ENCODE data around the gene CYP8B1. TPM values are rescaled to one million over a fixed set of nuclear protein-coding genes. Genes with fewer than 3 reads are reported as not detected.

The CYP8B1 gene
- total RNA-seq, 1 experiment from 2014 or later = not detected

DNA sequence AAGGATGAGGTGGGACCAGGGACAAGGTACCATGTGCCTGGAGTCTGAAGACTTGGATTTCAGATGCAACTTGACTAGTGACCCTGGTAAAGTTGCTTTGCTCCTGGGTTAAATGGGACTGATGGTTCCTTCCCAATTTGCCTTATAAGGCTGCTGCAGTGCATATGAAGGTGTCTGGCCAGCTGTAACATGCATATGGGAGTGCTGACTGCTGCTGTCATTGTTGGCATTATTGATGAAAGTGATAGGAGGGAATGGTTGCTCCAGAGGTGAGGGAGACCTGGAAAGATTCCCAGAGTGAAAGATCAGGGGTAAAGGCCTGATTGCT lies 20.5 kb downstream of the CYP8B1 start:
- no peaks in the 10 kb centered on the region for H3K36me3 ChIP-seq (ENCODE audit: control insufficient read depth, insufficient read depth, low read length)
- H3K27me3 Mint-ChIP-seq (ENCODE audit: insufficient read depth, unreplicated experiment) = peaks cover 7% of the 10 kb centered on the region
- DNase-seq = no peak
- peaks cover 6% of the 10 kb centered on the region for H3K4me1 Mint-ChIP-seq (ENCODE audit: low read depth, unreplicated experiment)
- H3K27me3 ChIP-seq (replicated peaks; ENCODE audit: control insufficient read depth, insufficient read depth, low read length) = no peaks in the 10 kb centered on the region
- no TSS peak for BruUV-seq (replicated peaks)
- TF ChIP-seq CTCF (IDR thresholded peaks at IDR 0.05; ENCODE audit: insufficient read depth in 1 of 2, low read depth in 1 of 2, low read length in 1 of 2, severe bottlenecking in 1 of 2, unreplicated experiment in 1 of 2) = no peak
- POLR2A ChIA-PET = no interaction called here
- no peaks in the 10 kb centered on the region for H3K36me3 Mint-ChIP-seq (ENCODE audit: insufficient read depth, unreplicated experiment)
- H3K27ac Mint-ChIP-seq (ENCODE audit: unreplicated experiment) = no peak overlapping the region
- no peaks in the 10 kb centered on the region for H3K9me3 Mint-ChIP-seq (ENCODE audit: unreplicated experiment)
- no peaks in the 10 kb centered on the region for H3K9me3 ChIP-seq
- intact Hi-C loops (cut with micrococcal nuclease; ENCODE audit: unreplicated experiment) = no loop called here
- H3K4me1 ChIP-seq = peaks cover 9% of the 10 kb centered on the region; the same call in 1 of the 2 replicates
- H3K4me3 ChIP-seq (ENCODE audit: low read depth, low read length) = no peak overlapping the region
- no peak overlapping the region for H3K4me3 Mint-ChIP-seq (ENCODE audit: unreplicated experiment)
- CTCF ChIA-PET = no interaction called here

DNA sequence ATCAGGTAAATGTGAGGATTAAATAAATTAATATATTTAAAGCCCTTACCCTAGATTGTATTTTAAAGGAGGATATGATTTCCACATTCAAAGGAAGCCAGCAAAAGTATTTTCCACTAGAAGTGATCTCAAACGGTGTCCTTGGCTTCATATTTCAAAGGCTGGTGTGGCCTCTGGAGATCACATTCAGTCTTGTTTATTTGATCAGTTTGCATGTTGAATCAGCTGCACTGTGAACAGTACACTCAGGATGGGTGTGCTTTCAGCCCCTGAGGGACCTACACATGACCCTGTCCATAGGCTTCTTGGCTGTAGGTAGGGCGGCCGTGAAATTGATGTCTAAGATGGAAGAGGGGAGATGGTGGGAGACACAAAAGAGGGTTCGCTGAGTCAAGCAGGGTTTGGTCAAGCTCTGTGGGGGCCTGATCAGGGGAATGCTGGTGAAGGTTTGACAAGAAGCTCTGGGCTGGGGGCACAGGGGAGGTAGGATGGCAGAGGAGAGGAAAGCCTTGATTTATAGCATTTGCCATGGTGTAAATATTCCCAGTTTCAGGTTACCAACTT lies 21.9 kb downstream of the CYP8B1 start:
- no peaks in the 10 kb centered on the region for H3K9me3 Mint-ChIP-seq (ENCODE audit: unreplicated experiment)
- Histone ChIP-seq H3K4me1 (peaks cover 9% of the 10 kb centered on the region; the same call in 1 of the 2 replicates), H3K9me3 (no peaks in the 10 kb centered on the region), H3K36me3 (ENCODE audit: control insufficient read depth, insufficient read depth, low read length) (no peaks in the 10 kb centered on the region), H3K27me3 (replicated peaks; ENCODE audit: control insufficient read depth, insufficient read depth, low read length) (no peaks in the 10 kb centered on the region), H3K4me3 (ENCODE audit: low read depth, low read length) (no peak overlapping the region)
- POLR2A ChIA-PET = no interaction called here
- H3K4me1 Mint-ChIP-seq (ENCODE audit: low read depth, unreplicated experiment) = peaks cover 6% of the 10 kb centered on the region
- H3K27ac Mint-ChIP-seq (ENCODE audit: unreplicated experiment) = no peak overlapping the region
- BruUV-seq (replicated peaks) = no TSS peak
- DNase-seq = no peak
- no peak for TF ChIP-seq CTCF (IDR thresholded peaks at IDR 0.05; ENCODE audit: insufficient read depth in 1 of 2, low read depth in 1 of 2, low read length in 1 of 2, severe bottlenecking in 1 of 2, unreplicated experiment in 1 of 2)
- H3K4me3 Mint-ChIP-seq (ENCODE audit: unreplicated experiment) = no peak overlapping the region
- H3K27me3 Mint-ChIP-seq (ENCODE audit: insufficient read depth, unreplicated experiment) = peaks cover 3% of the 10 kb centered on the region
- intact Hi-C loops (cut with micrococcal nuclease; ENCODE audit: unreplicated experiment) = no loop called here
- H3K36me3 Mint-ChIP-seq (ENCODE audit: insufficient read depth, unreplicated experiment) = no peaks in the 10 kb centered on the region
- CTCF ChIA-PET = no interaction called here

DNA sequence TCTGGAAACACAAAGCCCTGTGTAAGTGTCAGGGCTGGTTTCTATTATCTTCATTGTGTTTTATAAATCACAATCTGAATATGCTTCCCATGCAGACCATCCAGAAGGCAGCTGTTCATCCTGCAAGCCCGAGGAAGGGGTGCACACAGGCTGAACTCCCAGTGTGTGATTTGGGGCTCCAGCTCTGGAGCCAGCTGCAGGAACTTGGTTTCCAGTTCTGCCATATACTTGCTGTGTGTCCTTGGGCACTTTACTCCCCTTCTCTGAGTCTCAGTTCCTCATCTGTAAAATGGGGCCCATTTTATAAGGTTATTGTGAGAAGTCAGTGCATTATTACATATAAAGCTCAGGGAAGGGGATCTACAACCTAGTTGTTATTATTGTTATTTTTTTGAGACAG lies 22.6 kb downstream of the CYP8B1 start:
- H3K27me3 ChIP-seq (replicated peaks; ENCODE audit: control insufficient read depth, insufficient read depth, low read length) = no peaks in the 10 kb centered on the region
- CTCF ChIA-PET = no interaction called here
- DNase-seq = no peak
- H3K9me3 ChIP-seq = no peaks in the 10 kb centered on the region
- Mint-ChIP-seq H3K27me3 (ENCODE audit: insufficient read depth, unreplicated experiment) (peaks cover 3% of the 10 kb centered on the region), H3K36me3 (ENCODE audit: insufficient read depth, unreplicated experiment) (no peaks in the 10 kb centered on the region), H3K9me3 (ENCODE audit: unreplicated experiment) (no peaks in the 10 kb centered on the region), H3K4me3 (ENCODE audit: unreplicated experiment) (no peak overlapping the region), H3K4me1 (ENCODE audit: low read depth, unreplicated experiment) (peaks cover 6% of the 10 kb centered on the region), H3K27ac (ENCODE audit: unreplicated experiment) (no peak overlapping the region)
- H3K4me3 ChIP-seq (ENCODE audit: low read depth, low read length) = no peak overlapping the region
- intact Hi-C loops (cut with micrococcal nuclease; ENCODE audit: unreplicated experiment) = no loop called here
- BruUV-seq (replicated peaks) = no TSS peak
- H3K36me3 ChIP-seq (ENCODE audit: control insufficient read depth, insufficient read depth, low read length) = no peaks in the 10 kb centered on the region
- POLR2A ChIA-PET = no interaction called here
- no peak for TF ChIP-seq CTCF (IDR thresholded peaks at IDR 0.05; ENCODE audit: insufficient read depth in 1 of 2, low read depth in 1 of 2, low read length in 1 of 2, severe bottlenecking in 1 of 2, unreplicated experiment in 1 of 2)
- H3K4me1 ChIP-seq = peaks cover 9% of the 10 kb centered on the region; the same call in 1 of the 2 replicates
